NCI-H1105 treated with DMSO at 0.1 percent for 48 hours (cell line): ENCODE data around the gene PLXNB1.
"Not testable (repeated sequence)": the region's sequence is repeated elsewhere in the genome, so short reads cannot be mapped to it uniquely, and the experiment has no call there.

Experiments used
- DNase-seq: peaks from one replicate; lab custom pipeline; 2025; lab: John Stamatoyannopoulos, UW

The PLXNB1 gene

GRCh38 chr3:48463703-48464102 lies 33.8 kb upstream of the PLXNB1 start:
- no peak for DNase-seq

GRCh38 chr3:48461767-48462166 lies 31.9 kb upstream of the PLXNB1 start:
- DNase-seq = not testable (repeated sequence)

- DNase-seq = no peak
Observed at GRCh38 chr3:48460517-48460902, 30.6 kb upstream of the PLXNB1 start.

- DNase-seq = no peak
Observed at GRCh38 chr3:48459773-48460516, 30.1 kb upstream of the PLXNB1 start.

GRCh38 chr3:48459331-48459730 lies 29.4 kb upstream of the PLXNB1 start:
- no peak for DNase-seq

DNA sequence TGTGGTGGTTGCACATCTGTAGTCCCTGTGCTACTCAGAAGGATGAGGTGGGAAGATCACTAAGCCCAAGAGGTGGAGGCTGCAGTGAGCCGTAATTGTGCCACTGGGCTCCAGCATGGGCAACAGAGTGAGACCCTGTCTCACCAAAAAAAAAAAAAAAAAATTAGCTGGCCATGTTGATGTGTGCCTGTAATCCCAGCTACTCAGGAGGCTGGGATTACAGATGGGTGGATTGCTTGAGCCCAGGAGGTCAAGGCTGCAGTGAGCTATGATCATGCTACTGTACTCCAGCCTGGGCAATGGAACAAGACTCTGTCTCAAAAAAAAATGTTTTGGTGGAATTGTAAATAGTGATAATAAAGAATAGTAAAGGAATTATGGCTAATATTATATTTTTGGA lies 26.6 kb upstream of the PLXNB1 start:
- no peak for DNase-seq

GRCh38 chr3:48451270-48451669 lies 21.4 kb upstream of the PLXNB1 start:
- DNase-seq = no peak

DNA sequence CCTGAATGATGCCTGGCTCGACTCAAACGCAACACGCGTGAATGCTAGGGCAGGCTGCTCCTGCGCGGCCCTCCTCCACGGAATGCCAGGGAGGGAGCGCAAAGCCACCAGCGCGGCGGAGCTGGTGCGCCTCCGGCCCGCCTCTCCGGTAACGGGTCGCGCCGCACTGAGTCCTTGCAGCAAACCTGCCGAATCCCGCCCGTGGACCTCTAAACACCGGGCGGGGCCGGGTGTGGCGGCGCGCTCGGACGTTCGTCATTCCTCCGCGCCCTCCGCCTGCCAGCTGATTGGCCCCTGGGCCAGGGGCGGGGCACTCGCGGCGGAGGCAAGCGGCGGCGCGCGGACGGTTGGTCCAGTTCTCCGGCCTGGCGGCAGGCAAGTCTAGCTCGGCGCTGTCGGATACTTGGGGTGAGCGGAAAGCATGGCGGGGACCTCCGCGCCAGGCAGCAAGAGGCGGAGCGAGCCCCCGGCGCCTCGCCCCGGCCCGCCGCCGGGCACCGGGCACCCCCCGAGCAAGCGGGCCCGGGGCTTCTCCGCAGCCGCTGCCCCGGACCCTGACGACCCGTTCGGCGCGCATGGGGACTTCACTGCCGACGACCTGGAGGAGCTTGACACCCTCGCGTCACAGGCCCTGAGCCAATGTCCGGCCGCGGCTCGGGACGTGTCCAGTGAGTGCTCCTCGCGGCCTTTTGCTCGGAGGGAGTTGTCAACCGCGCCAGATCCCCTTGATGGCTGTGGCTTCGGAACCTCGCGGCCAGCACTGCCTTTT lies 16.7 kb upstream of the PLXNB1 start, which contains the start of gene ATRIP:
ATRIP (plus strand) TSS at position 313 of the 769 bp plus-strand sequence; CDS start at position 422, 109 bp downstream.
- DNase-seq = peak; percentile 56

DNA sequence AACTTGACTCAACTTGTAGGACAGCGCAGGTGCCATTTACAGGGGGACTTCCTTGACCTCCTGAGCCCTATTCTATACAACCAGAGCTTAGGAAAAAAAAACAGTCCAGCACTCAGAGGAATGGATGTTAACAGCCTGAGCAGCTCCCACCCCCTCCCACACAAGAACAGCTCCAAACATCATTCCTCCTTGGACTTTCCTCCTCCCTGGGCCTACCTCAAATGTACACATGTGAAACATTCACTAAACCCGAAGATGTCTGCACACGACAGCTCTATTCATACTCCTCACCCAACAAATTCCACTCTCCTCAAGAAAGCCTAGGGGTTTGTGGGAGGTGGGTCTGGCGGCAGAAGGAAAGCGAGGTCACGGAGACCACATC lies 16.1 kb upstream of the PLXNB1 start:
- DNase-seq = no peak

- DNase-seq = no peak
Observed at GRCh38 chr3:48445277-48445882, 15.5 kb upstream of the PLXNB1 start.

- DNase-seq = no peak
Observed at GRCh38 chr3:48441940-48442339, 12.1 kb upstream of the PLXNB1 start.

- DNase-seq = no peak
Observed at GRCh38 chr3:48440590-48440958, 10.7 kb upstream of the PLXNB1 start.

DNA sequence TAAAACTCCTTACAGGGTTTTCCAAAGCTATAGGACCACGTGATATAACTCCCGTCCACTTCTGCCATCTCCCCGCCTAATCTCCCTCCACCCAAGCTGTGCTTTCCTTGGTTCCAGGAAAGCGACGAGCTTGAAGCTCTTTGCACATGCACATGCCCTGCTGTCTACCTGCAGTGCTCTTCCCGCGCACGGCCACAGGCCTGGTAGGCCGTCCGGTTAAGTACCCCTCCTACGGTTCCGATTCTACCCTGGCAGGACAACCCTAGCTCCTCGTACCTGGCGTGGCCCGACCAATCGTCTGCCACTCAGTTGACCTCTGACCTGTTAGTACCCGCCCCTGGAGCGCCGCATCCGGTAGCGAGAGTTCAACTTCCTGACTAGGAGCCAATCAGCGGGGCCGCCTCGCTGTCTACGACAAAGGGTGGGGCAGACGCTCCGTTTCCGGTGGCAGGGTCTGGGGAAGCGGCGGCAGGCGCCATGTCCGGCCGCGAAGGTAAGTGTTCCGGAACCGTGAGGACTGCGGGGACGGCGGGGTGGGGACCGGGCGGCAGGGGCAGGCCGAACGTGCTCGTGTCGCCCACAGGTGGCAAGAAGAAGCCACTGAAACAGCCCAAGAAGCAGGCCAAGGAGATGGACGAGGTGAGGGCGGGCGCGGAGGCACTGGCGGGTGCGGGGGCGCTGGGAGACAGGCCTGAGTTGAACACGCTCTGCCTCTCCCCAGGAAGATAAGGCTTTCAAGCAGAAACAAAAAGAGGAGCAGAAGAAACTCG lies 10.1 kb upstream of the PLXNB1 start, which contains the start of the genes CCDC51 and TMA7:
CCDC51 (minus strand) TSS at position 300 of the 770 bp plus-strand sequence. CDS start 4,991 bp downstream, outside the sequence.
TMA7 (plus strand) TSS at position 438 of the 770 bp plus-strand sequence; CDS start at position 478, 40 bp downstream.
- peak; percentile 91 for DNase-seq

GRCh38 chr3:48437812-48438211 lies 7.9 kb upstream of the PLXNB1 start:
- no peak for DNase-seq

GRCh38 chr3:48436855-48437254 lies 7.0 kb upstream of the PLXNB1 start:
- no peak for DNase-seq

DNA sequence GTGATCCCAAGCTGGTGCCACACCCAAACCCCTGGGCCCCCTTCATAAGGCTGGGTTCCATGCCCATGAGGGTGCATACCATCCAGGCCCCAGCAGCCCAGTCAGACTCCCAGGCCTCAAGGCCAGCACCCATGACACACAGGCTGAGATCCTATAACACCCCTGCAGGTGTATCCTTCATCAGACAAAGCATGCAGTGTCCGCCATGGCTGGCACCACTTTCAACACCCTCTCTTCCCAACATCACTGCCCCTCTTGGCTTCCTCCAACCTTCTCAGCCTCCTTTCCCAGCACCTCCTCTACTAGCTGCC lies 6.5 kb upstream of the PLXNB1 start:
- DNase-seq = no peak

DNA sequence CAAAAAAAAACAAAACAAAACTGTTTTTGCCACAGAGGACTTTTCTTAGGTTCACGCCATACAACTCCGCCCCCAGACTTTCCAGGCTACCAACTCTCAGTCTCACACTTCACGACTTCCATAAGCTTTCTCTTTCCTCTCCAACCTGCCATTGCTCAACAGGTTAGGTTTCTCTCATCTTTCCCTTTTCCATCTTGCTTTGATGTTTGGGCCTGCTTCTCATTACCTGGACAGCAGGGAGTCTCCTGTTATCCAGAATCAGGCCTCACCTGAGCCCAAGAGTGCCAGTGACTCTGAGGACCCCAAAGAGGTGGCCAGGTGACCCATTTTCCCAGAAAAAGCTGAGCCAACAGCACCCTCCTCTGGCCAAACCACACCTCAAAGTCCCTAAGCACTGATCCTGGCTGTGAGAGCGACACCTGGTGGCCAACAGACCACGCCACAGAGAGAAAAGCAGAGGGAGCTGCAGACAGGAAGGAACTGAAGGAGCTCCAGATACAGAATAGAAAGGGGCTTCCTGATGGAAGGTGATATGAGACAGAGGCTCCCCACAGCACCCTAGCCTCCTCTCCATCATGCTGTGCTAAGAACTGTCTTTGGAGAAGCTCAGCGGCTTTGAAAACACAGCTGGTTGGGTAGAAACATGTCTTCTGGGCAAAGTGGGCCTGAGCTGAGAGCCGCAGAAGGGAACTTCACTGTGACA lies 6.0 kb upstream of the PLXNB1 start:
- peak; percentile 59 for DNase-seq

DNA sequence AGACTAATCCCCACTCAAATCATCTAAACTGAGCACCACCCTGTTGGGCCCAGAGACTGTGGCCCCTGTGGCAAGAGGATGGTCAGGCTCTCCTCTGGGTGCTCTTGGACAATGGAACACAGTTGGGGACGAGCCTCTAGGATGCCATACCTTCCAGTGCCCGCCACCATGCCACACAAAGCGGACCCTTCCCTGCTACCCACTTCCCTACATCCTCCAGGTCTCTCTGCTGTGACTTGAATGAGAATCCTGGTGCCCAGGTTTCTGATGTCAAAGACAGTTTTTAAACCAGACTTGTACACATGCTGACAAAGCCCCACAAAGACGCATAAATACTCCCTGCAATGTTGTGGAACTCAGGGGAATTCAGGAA lies 5.3 kb upstream of the PLXNB1 start:
- no peak for DNase-seq

- no peak for DNase-seq
Observed at GRCh38 chr3:48434591-48435222, 4.8 kb upstream of the PLXNB1 start.

DNA sequence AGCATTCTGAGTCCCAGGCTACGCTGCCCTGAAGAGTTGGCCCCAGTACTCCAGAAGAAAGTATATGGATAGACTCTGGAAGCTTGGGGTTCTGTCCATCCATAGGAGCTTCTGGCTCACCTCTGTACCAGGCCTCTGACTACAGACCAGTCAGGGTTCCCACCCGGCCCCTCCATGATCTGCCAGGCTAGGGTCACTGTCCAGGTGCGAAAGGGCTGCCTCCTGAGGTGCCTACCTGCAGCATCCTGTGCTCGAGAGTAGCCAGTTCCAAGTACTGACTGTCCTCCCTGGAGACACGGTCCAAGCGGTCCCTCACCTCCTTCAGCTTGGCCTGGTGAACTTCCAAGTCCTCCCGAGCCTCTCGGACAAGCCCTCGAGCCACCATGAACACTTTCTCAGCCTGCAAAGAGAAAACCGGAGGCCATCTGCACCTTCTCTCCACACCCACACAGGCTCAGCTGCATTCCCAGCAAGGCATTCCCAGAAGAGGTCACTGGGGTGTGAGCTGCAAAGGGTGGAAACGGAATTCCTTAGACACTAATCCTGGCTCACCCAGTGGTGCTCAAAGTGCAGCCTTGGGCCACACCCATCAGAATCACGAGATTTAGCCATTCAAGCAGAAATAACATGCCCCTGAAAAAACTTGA lies 3.7 kb upstream of the PLXNB1 start:
- DNase-seq = no peak
